Stimulated activated CD4-positive, alpha-beta T cell treated with anti-CD3 and anti-CD28 coated beads, Interleukin-15, amount 100 ng/mL, for 1 hour (primary cell): ENCODE measurements around the gene CDH2.

Experiments
- DNase-seq, 2 donors: peaks; one replicate each; pipeline ENCODE4 v3.0.0-alpha.2; 2020; ENCODE audit warnings: low read depth in 1 of 2, low spot score in 1 of 2

The CDH2 gene

GRCh38 chr18:28002841-28003240 lies 174.1 kb downstream of the CDH2 start:
- no peak for DNase-seq

GRCh38 chr18:27996801-27997272 lies 180.1 kb downstream of the CDH2 start:
- no peak for DNase-seq

- no peak for DNase-seq
These were observed 181.0 kb downstream of the CDH2 start for GRCh38 chr18:27995770-27996502.

- no peak for DNase-seq
These were observed 182.4 kb downstream of the CDH2 start for GRCh38 chr18:27994571-27994970.

- DNase-seq = no peak
These were observed 185.5 kb downstream of the CDH2 start for GRCh38 chr18:27991391-27991790.

- DNase-seq = no peak
These were observed 191.1 kb downstream of the CDH2 start for GRCh38 chr18:27985832-27986231.

GRCh38 chr18:27983780-27984179 lies 193.2 kb downstream of the CDH2 start:
- no peak for DNase-seq

GRCh38 chr18:27976806-27977408 lies 200.0 kb downstream of the CDH2 start:
- no peak for DNase-seq

GRCh38 chr18:27970321-27970720 lies 206.6 kb downstream of the CDH2 start:
- no peak for DNase-seq

- DNase-seq = no peak
These were observed 207.7 kb downstream of the CDH2 start for GRCh38 chr18:27969206-27969605.

- no peak for DNase-seq
These were observed 208.8 kb downstream of the CDH2 start for GRCh38 chr18:27967913-27968824.

- no peak for DNase-seq
These were observed 210.0 kb downstream of the CDH2 start for GRCh38 chr18:27966881-27967280.

GRCh38 chr18:27964811-27965210 lies 212.1 kb downstream of the CDH2 start:
- no peak for DNase-seq

- no peak for DNase-seq
These were observed 217.8 kb downstream of the CDH2 start for GRCh38 chr18:27959101-27959500.

- no peak for DNase-seq
These were observed 220.8 kb downstream of the CDH2 start for GRCh38 chr18:27956001-27956640.

GRCh38 chr18:27954226-27954625 lies 222.7 kb downstream of the CDH2 start:
- no peak for DNase-seq

GRCh38 chr18:27952741-27953140 lies 224.2 kb downstream of the CDH2 start:
- no peak for DNase-seq

- DNase-seq = no peak
These were observed 226.2 kb downstream of the CDH2 start for GRCh38 chr18:27950648-27951228.

GRCh38 chr18:27948986-27949385 lies 227.9 kb downstream of the CDH2 start:
- DNase-seq = no peak

GRCh38 chr18:27942706-27943105 lies 234.2 kb downstream of the CDH2 start:
- DNase-seq = no peak

- no peak for DNase-seq
These were observed 245.4 kb downstream of the CDH2 start for GRCh38 chr18:27931535-27931934.
